ENCODE results near the gene DNAJC1. TPM values are rescaled to one million over a fixed set of nuclear protein-coding genes. Genes with fewer than 3 reads are reported as not detected.

The DNAJC1 gene
- total and polyA plus RNA-seq, 2 donors (not counting 3 experiments of a cell fraction or from before 2014, with no cell fraction given), result 11.2 to 19.7 TPM

- H3K27me3 ChIP-seq (ENCODE audit: control insufficient read depth in 2 of 2, insufficient read depth in 2 of 2, low read length in 2 of 2), result no peaks in the 10 kb centered on the region
- H3K4me3 ChIP-seq (replicated peaks in 1 of 3; ENCODE audit: insufficient read depth in 1 of 3, low read depth in 1 of 3, low read length in 3 of 3), result no peak overlapping the region
- no peaks in the 10 kb centered on the region for H3K9me3 ChIP-seq (replicated peaks; ENCODE audit: control insufficient read depth, insufficient read depth, low read length)
- CTCF ChIA-PET, result no interaction called here
- dilution Hi-C loops (cut with MboI; ENCODE audit: extremely low pct_ligation_motif_present, low sequenced_read_pairs), result no loop called here
- no peak for TF ChIP-seq MYC (IDR thresholded peaks at IDR 0.05; ENCODE audit: low read depth, low read length)
- TF ChIP-seq MAX (IDR thresholded peaks at IDR 0.05; ENCODE audit: insufficient read depth, insufficient read length), result no peak
- TF ChIP-seq POLR2AphosphoS5 (IDR thresholded peaks at IDR 0.05; ENCODE audit: insufficient read depth, low read depth, low read length), result no peak
- no peak for TF ChIP-seq GATA2 (IDR thresholded peaks at IDR 0.05; ENCODE audit: insufficient read depth, insufficient read length, low read depth, low read length)
- no peak for TF ChIP-seq JUN (IDR thresholded peaks at IDR 0.05; ENCODE audit: borderline replicate concordance, insufficient read depth, insufficient read length, low read depth)
- H4K20me1 ChIP-seq (replicated peaks; ENCODE audit: control insufficient read depth, extremely low read depth, insufficient read depth, low read length), result no peaks in the 10 kb centered on the region
- H3K27ac ChIP-seq (ENCODE audit: insufficient read depth, low read depth, low read length), result no peak overlapping the region
- intact Hi-C loops (cut with micrococcal nuclease), result no loop called here
- POLR2A ChIA-PET, result interaction anchor here (0.6 kb wide), 1 partner anchor 634 kb away, joined by 4 read pairs; no protein-coding TSS in a partner anchor
- no peaks in the 10 kb centered on the region for H3K4me1 ChIP-seq (ENCODE audit: control insufficient read depth, extremely low read depth, insufficient read depth, low read length)
- H3K36me3 ChIP-seq (ENCODE audit: control insufficient read depth in 2 of 2, extremely low read depth in 1 of 2, insufficient read depth in 2 of 2, low read length in 2 of 2), result no peaks in the 10 kb centered on the region
- no peak for DNase-seq (ENCODE audit: low read depth, low spot score)
- no peak overlapping the region for H3K9ac ChIP-seq (replicated peaks; ENCODE audit: extremely low read depth, insufficient read depth, low read length)
- H2AFZ ChIP-seq (ENCODE audit: low read depth, low read length), result no peak overlapping the region
- no peaks in the 10 kb centered on the region for H3K9me1 ChIP-seq (replicated peaks; ENCODE audit: control insufficient read depth, extremely low read depth, insufficient read depth, low read length)
- H3K79me2 ChIP-seq (ENCODE audit: control insufficient read depth, insufficient read depth, low read length), result no peaks in the 10 kb centered on the region
- FAIRE-seq, result no peak
- no TSS peak for BruUV-seq (replicated peaks)
- no peak overlapping the region for H3K4me2 ChIP-seq (ENCODE audit: insufficient read depth, low read length)
Measured at GRCh38 chr10:21810582-21811244, 192.8 kb downstream of the DNAJC1 start.

- dilution Hi-C loops (cut with MboI; ENCODE audit: extremely low pct_ligation_motif_present, low sequenced_read_pairs), result no loop called here
Measured at GRCh38 chr10:21808550-21808949, 195.0 kb downstream of the DNAJC1 start.

More at GRCh38 chr10:21808550-21808949, 195.0 kb downstream of the DNAJC1 start:
- Histone ChIP-seq H3K9me3 (replicated peaks; ENCODE audit: control insufficient read depth, insufficient read depth, low read length) (no peaks in the 10 kb centered on the region), H3K9ac (replicated peaks; ENCODE audit: extremely low read depth, insufficient read depth, low read length) (no peak overlapping the region), H3K79me2 (ENCODE audit: control insufficient read depth, insufficient read depth, low read length) (no peaks in the 10 kb centered on the region), H3K4me1 (ENCODE audit: control insufficient read depth, extremely low read depth, insufficient read depth, low read length) (no peaks in the 10 kb centered on the region), H3K27ac (ENCODE audit: insufficient read depth, low read depth, low read length) (no peak overlapping the region), H3K9me1 (replicated peaks; ENCODE audit: control insufficient read depth, extremely low read depth, insufficient read depth, low read length) (no peaks in the 10 kb centered on the region), H3K4me3 (replicated peaks in 1 of 3; ENCODE audit: insufficient read depth in 1 of 3, low read depth in 1 of 3, low read length in 3 of 3) (no peak overlapping the region), H2AFZ (ENCODE audit: low read depth, low read length) (no peak overlapping the region), H4K20me1 (replicated peaks; ENCODE audit: control insufficient read depth, extremely low read depth, insufficient read depth, low read length) (no peaks in the 10 kb centered on the region), H3K4me2 (ENCODE audit: insufficient read depth, low read length) (no peak overlapping the region), H3K27me3 (ENCODE audit: control insufficient read depth in 2 of 2, insufficient read depth in 2 of 2, low read length in 2 of 2) (no peaks in the 10 kb centered on the region), H3K36me3 (ENCODE audit: control insufficient read depth in 2 of 2, extremely low read depth in 1 of 2, insufficient read depth in 2 of 2, low read length in 2 of 2) (no peaks in the 10 kb centered on the region)
- intact Hi-C loops (cut with micrococcal nuclease), result no loop called here
- ChIA-PET POLR2A (no interaction called here), CTCF (no interaction called here)
- no TSS peak for BruUV-seq (replicated peaks)
- DNase-seq (ENCODE audit: low read depth, low spot score) (no peak), FAIRE-seq (no peak)
- no peak for TF ChIP-seq EZH2 (IDR thresholded peaks at IDR 0.05; ENCODE audit: borderline replicate concordance, low read depth, low read length, severe bottlenecking)
- no peak for TF ChIP-seq POLR2AphosphoS5 (IDR thresholded peaks at IDR 0.05; ENCODE audit: insufficient read depth, low read depth, low read length)
- no peak for TF ChIP-seq POLR2A (IDR thresholded peaks at IDR 0.05; ENCODE audit: low read depth, low read length)
- no peak for TF ChIP-seq MYC (IDR thresholded peaks at IDR 0.05; ENCODE audit: low read depth, low read length)
- no peak for TF ChIP-seq JUN (IDR thresholded peaks at IDR 0.05; ENCODE audit: borderline replicate concordance, insufficient read depth, insufficient read length, low read depth)
- TF ChIP-seq FOS (IDR thresholded peaks at IDR 0.05; ENCODE audit: borderline replicate concordance, insufficient read depth, low read length), result no peak
- TF ChIP-seq MAX (IDR thresholded peaks at IDR 0.05; ENCODE audit: insufficient read depth, insufficient read length), result no peak
- no peak for TF ChIP-seq CTCF (IDR thresholded peaks at IDR 0.05; ENCODE audit: extremely low read depth in 1 of 2, insufficient read depth in 1 of 2, low read depth in 1 of 2, low read length in 2 of 2)
- TF ChIP-seq GATA2 (IDR thresholded peaks at IDR 0.05; ENCODE audit: insufficient read depth, insufficient read length, low read depth, low read length), result no peak

Measured in endothelial cell of umbilical vein (primary cell).